ENCODE data around the gene DERA.

DERA gene

GRCh38 chr12:16086942-16087341 is 175.8 kb downstream of the DERA start:
- DNase-seq = no peak

Data from HCEC 1CT (cell line).